Measurements from ENCODE around the gene ASTN2. TPM values are rescaled to one million over a fixed set of nuclear protein-coding genes. Genes with fewer than 3 reads are reported as not detected.

Gene ASTN2
- polyA plus RNA-seq, 1 donor, result 4.5 TPM

DNA sequence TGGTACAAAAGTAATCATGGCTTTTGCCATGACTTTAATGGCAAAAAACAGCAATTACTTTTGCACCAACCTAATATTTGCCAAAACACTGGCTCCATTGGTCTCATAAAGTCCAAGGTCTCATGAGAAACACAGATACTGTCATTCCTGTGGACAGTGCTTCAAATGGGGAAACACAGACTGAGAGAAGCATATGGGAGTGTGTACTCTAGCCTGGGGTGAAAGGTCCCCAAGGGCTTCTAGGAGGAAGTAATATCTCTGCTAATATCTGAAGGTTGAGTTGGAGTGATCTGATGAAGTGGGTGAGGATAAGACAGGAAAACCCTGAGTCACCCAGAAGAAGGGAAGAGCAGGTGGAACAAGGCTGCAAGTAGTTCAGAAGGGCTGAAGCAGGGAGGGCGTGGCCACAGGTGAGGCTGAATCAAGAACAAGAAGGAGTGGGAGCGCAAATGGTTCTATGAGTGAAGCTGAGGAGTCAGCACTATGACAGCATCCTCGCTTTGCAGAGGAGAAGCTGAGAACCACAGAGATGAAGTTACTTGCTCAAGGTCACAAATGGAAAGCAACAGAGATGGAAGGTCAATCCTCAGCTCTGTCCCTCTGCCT, 164.1 kb downstream of the ASTN2 start:
- no peak for DNase-seq (ENCODE audit: low read depth)

GRCh38 chr9:117249799-117250198, 165.1 kb downstream of the ASTN2 start:
- no peak for DNase-seq (ENCODE audit: low read depth)

GRCh38 chr9:117247266-117247665, 167.6 kb downstream of the ASTN2 start:
- no peak for DNase-seq (ENCODE audit: low read depth)

GRCh38 chr9:117245175-117245829, 169.6 kb downstream of the ASTN2 start:
- no peak for DNase-seq (ENCODE audit: low read depth)

DNA sequence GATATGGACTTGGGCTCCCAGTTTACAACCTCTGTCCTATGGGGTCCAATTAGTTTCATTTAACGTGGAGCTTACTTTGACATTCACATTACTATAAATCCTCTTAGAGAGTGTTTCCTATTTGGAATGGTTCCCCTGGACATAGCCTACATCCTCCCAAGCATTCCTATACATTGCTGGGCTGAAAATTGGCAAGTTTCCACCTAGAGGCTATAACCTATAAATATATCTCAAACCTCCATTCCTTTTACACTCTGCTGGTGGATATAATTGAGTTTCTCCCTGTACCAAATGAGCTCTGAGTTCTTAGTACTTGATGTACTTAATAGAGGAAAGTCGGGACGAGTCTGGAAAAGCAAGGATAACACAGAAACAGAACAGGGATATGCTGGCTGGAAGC, 172.8 kb downstream of the ASTN2 start:
- DNase-seq (ENCODE audit: low read depth), result no peak

DNA sequence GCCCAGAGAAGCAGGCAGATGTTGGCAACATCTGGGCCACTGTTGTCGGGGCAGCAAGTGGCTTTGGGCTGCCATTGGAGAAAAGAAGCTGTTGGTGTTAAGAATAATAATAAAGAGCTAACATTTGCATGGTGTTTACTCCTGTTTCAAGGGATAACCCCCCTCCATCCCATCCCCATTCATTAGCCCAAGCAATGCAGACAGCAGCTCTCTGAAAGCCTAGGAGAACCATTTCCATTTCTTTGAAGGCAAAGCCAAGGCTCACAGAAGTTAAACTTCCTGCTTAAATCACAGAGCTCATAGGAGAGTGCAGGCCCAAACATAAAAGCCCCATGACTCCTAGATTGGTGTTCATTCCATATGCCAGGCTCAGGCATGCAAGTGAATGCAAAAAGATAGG, 175.4 kb downstream of the ASTN2 start:
- DNase-seq (ENCODE audit: low read depth), result no peak

GRCh38 chr9:117234103-117234502, 180.8 kb downstream of the ASTN2 start:
- DNase-seq (ENCODE audit: low read depth), result no peak

DNA sequence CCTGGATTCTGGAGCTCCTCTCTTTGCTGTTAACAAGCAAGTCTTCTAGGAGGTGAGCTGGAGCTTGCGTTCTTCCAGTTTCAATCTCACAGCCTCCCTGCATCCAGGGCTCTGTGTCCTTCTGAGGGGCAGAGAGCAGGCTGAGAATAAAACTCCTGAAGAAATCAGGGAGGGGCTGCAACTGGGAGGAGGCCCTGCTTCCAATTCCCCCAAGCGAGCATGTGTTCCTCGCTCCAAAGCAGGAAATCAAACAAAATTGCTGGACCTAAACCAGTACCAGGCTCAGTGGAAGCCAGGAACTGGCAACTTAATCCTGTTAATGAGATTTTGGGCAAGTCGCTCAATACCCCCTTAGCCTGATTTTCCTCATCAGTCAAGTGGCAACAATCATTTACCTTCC, 181.8 kb downstream of the ASTN2 start:
- DNase-seq (ENCODE audit: low read depth), result no peak

DNA sequence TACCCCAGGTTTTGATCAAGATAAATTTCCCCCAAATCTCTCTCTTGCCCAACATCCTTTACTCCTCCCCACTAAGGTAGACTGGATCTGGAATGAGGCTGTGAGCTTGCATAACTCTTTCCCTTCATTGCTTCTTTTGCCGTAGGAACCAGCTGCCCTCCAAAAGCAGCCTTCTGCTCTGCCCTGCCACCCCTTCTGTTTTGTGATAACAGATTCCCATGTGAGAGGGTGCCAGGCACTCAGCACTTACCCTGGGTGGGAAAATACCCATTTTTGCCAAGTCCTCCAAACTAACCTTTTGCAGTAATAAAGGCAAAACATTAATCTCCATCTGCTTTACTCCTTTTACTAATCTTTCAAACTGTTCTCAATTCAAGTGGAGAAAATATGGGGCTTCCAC, 182.6 kb downstream of the ASTN2 start:
- DNase-seq (ENCODE audit: low read depth), result no peak

- DNase-seq (ENCODE audit: low read depth), result no peak
These were observed 183.8 kb downstream of the ASTN2 start for GRCh38 chr9:117231012-117231411.

- DNase-seq (ENCODE audit: low read depth), result no peak
These were observed 190.2 kb downstream of the ASTN2 start for GRCh38 chr9:117224695-117225094.

DNA sequence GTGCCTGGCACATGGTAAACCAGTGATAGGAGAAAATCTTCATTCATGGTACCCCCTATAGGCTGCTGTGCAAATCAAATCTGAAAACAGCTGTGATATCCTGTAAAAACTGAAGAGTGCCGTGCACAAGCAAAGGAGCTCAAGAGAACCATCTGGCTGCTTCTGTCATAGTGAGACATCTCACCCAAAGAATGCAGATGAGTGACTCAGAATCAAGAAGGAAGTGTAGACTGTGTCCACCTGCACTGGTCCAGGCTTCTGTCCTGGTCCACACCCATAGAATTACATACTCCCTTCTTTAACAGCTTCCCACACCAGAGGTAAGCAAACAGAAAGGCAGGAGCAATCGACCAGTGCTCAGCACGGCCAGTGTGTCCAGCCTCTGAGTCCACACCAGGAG, 195.9 kb downstream of the ASTN2 start:
- DNase-seq (ENCODE audit: low read depth), result no peak

GRCh38 chr9:117214416-117214815, 200.4 kb downstream of the ASTN2 start:
- no peak for DNase-seq (ENCODE audit: low read depth)

- no peak for DNase-seq (ENCODE audit: low read depth)
These were observed 203.6 kb downstream of the ASTN2 start for GRCh38 chr9:117211280-117211679.

GRCh38 chr9:117205806-117206205, 209.1 kb downstream of the ASTN2 start:
- DNase-seq (ENCODE audit: low read depth), result no peak

DNA sequence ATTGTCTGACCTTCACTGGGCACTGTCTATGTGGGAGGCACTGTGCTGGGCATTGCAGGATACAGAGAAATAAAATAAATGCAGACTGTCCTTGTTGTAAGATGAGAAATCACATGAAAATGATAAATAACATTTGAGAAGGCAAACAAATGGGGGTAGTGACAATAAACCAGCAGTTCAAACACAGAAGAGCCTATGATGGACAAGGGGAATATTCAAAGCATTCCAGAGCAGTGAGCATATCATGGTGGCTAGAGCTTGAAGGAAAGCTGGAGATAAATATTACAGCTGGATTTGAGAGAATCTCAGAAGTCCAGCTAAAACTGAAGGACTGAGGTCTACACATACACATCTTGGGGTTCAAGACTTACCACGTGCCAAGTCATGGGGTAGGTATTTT, 209.9 kb downstream of the ASTN2 start:
- no peak for DNase-seq (ENCODE audit: low read depth)

DNA sequence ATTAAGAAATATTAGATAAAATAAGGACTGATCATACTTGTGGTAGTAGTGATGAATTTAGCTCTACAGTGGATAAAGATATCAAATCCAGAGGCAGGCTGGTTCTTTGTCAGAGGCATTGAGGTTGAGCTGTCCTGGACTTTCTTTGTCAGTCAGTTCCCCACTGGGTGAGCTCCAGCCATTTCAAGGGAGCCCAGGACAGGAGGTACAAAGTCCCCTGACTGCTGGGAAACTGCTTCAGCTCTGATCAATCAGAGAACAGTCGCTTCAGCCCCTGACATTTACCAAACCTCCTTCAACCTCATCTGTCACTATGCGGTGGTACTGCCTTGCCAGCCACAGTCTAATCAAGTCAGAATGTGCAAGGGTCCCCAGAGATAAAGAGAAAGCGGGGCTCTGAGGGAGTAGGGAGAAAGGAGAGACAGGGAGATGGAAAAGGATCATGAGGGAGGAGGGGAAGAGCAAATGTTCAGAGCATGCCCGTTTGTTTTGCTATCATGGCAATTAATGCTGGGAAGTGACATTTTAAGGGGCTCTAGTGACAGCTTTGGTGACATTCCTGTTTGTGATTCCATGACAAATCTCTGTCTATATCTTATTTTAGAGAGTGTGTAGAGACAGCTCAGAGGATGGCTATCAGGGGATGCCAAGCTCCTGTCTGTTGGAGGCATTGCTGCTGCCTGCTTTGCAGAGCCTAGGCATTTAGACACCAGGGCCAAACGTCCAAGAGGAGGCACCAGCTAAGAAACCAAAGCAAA, 223.2 kb downstream of the ASTN2 start:
- DNase-seq (ENCODE audit: low read depth), result no peak

GRCh38 chr9:117189121-117189520, 225.7 kb downstream of the ASTN2 start:
- no peak for DNase-seq (ENCODE audit: low read depth)

DNA sequence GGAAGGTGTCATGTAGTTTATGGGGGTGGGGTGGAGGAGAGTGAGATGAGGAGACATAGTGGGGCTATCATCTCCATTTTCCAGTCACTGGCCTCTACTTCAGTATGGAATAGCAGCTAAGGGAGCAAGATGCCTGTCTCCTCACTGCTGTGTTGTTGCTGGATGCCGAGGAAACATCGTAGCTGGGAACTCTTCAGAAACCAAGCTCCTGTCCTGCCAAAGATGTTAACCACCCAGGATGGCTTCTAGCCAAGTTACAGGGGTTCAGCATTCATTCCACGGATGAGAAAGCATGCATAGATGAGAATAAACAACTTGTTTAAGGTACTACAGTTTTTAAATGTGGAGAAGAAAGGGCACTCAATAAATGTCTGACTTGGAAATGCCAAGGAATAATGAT, 226.5 kb downstream of the ASTN2 start:
- DNase-seq (ENCODE audit: low read depth), result no peak

- DNase-seq (ENCODE audit: low read depth), result no peak
These were observed 227.4 kb downstream of the ASTN2 start for GRCh38 chr9:117187498-117187897.

DNA sequence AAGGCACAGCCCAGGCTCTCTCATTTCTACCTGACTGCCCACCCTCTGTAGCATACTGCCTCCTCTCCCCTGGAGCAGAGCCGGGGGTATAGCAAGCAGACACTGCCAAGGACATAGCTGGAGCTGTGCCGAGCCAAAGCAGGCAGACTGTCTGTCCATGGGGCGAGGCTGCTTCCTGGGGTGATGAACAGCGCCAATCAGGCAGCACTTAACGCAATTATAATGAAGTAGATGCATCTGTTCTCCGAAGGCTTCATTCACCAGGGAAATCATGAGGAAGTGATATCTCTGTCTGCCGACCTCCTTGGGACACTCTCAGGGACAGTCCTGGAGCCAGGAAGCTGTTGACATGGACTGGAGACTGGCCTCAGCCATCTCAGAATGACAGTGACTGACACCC, 230.7 kb downstream of the ASTN2 start:
- DNase-seq (ENCODE audit: low read depth), result no peak

DNA sequence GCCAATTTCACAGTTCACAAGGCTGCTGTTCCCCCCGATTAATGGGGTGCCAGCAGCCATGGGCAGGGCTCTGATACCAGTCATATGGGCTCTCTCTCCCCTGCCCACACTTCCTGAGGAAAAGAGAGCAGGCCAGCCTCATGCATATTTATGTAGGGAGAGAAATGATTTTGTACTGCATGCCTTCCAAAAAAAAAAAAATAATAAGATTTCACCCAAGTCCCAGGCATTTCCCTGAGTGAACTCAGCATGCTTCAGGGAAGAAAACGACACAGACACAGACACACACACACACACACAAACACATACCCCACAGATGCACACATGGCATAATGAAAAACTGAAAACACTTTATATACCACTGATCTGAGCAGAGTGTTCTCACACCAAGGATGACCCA, 232.8 kb downstream of the ASTN2 start:
- DNase-seq (ENCODE audit: low read depth), result no peak

- no peak for DNase-seq (ENCODE audit: low read depth)
These were observed 233.9 kb downstream of the ASTN2 start for GRCh38 chr9:117180896-117181445.

All from forelimb muscle (tissue), 1 donor.